Activated CD4-positive, CD25-positive, alpha-beta regulatory T cell treated with anti-CD3 and anti-CD28 coated beads, Interleukin-2, amount 50 U/mL, for 24 hours (primary cell): ENCODE results near the gene DPP10.

Experiments used
- ATAC-seq, 2 donors: fragments of 150-1000 bp; cut with Tn5 transposase; one replicate each; pipeline ENCODE4 v1.10.0; 2021; ENCODE audit warnings: mild to moderate bottlenecking in 1 of 2, moderate library complexity in 1 of 2

DPP10 gene

DNA sequence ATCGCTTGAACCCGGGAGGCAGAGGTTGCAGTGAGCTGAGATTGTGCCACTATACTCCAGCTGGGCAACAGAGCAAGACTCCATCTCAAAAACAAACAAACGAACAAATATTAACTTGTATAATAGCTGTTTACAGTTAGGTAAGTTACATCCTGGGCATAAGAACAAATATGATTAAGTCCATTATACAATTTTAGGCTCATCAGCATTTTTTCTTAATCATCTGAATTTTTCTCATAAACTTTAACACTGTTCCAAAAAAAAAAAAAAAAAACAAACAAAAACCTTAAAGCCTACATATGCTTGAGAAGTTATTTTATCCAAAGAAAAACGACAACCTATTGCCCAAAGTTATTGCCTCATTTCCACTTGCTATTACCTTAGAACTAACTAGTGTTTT, 1042.5 kb downstream of the DPP10 start:
- no peak for ATAC-seq

DNA sequence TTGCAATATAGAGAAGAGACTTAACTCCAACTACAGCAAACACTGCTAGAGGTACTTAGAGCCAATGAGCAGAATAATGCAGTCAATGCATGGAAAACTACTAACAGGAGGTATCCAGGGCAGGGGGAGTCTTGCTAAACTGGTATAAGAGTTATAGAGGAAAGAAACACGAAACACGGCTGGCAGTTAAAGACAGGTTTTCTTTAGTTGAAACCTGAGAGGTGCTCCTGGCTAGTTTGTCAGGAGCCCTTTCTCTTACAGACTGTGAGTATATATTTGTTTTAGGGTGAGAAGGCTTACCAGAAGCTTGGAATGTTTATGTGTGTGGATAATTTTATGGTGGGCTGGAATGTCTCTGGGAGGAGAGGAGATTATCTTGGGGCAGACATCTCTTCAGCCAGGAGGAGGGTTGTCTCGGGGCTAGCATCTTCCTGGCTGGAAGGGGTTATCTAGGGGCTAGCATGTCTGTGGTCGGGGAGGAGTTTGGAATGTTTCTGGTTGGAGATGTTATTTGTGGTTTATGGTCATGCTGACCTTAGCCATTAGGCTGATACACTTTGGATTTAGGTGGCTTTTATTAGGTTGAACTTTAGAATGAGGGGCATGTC, 1048.8 kb downstream of the DPP10 start:
- ATAC-seq: no peak

DNA sequence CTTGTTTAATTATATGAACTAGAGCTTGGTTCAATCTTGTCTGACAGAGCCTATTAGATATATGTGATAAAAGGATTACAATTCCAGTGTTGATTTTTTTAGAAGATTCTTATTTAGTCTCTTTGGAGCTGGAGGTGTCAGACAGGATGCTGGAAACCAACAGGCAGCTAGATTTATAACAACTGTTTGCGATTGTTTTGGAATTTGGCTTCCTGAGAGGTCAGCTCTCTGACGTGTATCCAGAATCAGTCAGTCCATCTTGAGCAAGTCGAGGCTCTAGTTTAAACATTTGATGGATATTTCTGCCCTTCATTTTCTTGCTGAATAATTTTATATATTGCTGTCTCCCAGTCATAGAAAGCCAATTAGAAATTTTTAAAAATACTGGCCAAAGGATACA, 1062.9 kb downstream of the DPP10 start:
- ATAC-seq: no peak

DNA sequence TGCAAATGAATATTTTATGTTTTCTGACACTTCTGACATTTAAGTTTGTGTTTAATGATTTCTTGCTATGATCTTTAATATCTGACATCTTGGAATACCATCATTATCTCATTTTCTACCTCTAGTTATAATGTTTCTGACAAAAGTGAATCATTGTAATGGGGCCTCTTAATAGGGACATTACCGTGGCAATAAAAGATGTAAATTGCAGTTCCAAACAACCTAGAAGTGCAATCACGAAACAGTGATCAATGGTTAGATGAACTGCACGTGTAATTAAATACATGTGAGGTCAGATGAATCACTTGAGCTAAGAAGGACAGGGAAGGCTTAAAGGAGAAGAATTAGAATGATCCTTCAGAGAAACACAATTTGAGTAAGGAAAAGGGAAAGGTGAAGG, 1078.3 kb downstream of the DPP10 start:
- no peak for ATAC-seq

DNA sequence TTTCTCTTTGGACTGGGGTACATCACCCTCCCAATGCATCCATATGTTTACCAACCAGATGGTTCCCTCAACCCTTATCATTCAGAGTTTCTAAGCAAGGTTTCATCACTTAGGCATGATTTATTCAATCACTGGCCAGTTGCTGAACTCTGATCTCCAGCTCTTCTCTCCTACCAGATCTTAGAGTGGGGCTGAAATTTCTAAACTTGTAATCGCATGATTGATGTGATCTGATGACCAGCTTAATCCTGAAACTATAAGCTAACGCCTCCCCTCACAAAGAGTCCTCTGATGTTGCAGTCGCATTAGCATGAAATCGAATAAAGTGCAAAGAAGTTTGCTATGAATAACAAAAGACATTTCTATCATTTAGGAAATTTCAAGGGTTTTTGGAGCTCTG, 1082.0 kb downstream of the DPP10 start:
- ATAC-seq: no peak

DNA sequence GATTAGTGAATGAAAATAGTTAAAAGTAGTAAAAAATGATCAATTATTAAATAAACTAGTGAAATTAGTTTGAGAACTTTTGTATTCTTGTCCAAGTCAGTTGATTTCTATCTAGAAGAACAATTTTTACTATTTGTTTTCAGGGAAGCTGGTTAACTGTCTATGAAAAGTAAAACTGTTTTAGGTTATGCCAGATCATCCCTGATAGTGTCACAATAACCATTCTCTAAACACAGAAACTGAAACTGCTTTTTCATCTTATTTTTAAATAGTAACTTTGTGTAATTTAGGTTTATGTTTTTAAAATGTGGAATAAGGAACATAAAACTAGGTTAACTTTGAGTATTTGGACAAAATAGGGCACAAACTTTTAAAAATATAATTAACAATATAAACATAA, 1087.2 kb downstream of the DPP10 start:
- no peak for ATAC-seq

DNA sequence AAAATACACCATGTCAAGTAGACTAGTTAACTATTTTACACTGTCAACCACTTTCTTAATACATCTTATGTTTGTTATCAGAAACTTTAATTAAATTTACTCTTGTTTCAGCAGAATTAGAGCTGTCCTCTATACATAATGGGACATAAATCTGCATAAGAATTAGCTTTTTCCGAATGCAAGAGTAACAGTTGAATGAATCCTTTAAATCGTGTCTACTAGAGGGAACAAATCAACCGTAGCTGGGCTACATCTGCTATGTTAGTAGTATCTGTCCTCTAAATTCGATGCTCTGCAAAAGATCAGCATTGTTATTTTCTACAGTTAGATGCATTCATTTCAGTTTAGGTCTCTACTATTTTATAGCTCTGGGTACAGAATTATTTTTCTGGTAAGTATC, 1090.6 kb downstream of the DPP10 start:
- no peak for ATAC-seq

- no peak for ATAC-seq
Measured at GRCh38 chr2:115541814-115542213, 1099.4 kb downstream of the DPP10 start.

- ATAC-seq: no peak
Measured at GRCh38 chr2:115542331-115542730, 1099.9 kb downstream of the DPP10 start.

GRCh38 chr2:115543024-115543423, 1100.6 kb downstream of the DPP10 start:
- ATAC-seq: no peak

DNA sequence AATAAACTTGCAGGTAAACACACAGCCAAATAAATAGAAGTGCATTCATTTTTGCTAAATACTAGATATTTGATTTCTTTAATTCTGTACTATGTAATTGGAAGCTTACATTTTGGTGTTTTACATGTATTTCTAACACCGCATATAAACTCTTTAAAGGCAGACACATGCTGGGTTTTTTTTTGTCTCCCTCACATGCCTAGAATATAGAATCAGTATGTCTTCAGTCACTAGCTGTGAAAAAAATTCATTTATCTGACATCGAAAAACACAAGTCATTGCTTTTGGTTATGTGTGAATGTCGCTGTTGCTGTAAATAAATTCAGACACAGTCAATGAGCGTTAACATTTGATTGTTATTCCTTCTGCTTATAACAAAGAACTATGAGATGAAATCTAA, 1101.0 kb downstream of the DPP10 start:
- no peak for ATAC-seq

GRCh38 chr2:115549611-115550130, 1107.2 kb downstream of the DPP10 start:
- no peak for ATAC-seq

DNA sequence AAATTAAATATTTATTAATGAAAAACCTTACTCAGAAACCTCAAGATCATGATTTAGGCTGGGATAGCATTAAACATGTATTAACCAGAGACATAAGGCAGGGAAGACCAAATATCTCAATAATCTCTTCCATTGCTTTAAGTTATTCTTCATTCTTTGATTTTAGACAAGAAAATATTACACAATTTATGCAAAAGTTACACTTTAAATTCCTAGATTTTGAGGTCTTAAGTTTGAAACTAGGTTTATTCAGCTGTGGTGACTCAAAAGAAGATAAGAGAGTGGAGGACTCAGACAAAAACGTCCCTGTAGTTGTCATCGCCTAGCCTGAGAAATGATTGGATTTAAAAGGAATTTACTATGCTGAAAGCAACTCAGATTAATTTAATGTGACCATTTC, 1110.3 kb downstream of the DPP10 start:
- ATAC-seq: no peak

GRCh38 chr2:115554153-115554552, 1111.7 kb downstream of the DPP10 start:
- ATAC-seq: no peak

- ATAC-seq: no peak
Measured at GRCh38 chr2:115558725-115559124, 1116.3 kb downstream of the DPP10 start.

- no peak for ATAC-seq
Measured at GRCh38 chr2:115560666-115561065, 1118.2 kb downstream of the DPP10 start.

DNA sequence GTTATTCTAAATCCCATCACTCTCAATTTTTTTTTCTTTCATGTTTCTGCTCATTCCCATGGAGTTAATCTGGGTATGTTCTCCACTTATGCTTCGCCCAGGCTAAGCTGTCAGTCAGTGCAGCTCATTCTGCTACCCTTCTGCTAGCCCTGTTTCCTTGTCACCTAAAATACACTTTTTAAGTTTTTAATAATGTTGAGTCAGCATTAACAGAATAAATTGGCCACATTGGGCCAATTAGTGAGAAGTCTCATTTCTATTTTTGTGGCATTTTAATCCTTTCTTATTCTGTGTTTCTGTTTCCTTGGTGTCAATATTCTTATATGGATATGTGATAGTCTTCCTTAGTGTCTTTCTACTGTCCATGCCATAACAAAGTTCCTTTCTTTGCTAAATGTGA, 1126.2 kb downstream of the DPP10 start:
- ATAC-seq: no peak

- no peak for ATAC-seq
Measured at GRCh38 chr2:115569547-115569946, 1127.1 kb downstream of the DPP10 start.

DNA sequence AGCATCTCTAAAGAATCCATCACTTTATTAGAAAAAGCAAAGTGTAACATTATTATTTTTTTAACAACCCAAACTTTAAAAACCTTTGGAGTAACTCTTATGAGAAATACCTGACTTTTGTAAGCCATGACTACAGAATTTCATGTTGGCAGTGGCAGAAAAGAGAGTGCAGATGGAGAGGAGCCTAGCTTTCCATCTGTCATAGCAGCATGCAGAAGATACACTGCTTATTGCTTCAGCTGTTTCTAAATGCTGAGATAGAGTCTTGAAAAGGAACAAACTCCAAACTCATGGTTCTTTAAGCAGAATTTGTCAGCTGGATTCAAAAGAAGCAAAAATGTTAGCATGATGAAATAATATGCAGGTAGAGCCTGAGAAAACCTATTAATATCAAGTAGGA, 1130.3 kb downstream of the DPP10 start:
- ATAC-seq: no peak

DNA sequence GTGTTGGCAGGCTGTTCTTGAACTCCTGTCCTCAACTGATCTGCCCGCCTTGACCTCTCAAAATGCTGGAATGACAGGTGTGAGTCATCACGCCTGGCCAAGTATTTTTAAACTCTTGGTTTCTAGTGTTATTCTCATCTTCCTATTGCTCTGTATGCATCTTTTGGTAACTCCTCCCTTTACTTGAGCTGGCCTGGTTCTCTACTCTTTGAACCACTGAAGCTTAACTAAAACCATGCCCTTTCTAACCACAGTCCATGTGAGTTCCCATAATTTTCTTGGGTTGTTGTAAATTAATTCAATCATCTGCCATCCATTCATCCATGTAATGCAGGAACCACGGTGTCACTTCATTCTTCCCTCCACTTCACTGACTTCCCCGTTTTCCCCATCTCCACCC, 1131.3 kb downstream of the DPP10 start:
- ATAC-seq: no peak

DNA sequence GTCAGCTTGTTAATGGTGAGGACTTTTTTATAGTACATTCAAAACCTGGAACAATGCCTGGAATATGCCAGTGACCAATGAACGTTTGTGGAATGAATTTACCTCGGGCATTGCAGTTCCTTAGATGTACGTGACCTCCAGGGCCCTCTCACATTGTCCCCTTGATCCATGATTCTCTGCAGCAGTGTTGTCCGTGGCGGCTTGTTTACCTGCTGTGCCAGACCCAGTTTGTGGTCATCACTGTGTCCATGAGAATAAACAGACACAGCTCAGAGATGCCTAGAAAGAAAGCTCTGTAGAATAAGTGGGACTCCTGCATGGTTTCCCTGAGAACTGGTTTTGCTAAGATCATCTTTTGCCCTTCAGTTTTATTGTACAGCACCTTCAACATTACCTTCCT, 1132.2 kb downstream of the DPP10 start:
- ATAC-seq: no peak

DNA sequence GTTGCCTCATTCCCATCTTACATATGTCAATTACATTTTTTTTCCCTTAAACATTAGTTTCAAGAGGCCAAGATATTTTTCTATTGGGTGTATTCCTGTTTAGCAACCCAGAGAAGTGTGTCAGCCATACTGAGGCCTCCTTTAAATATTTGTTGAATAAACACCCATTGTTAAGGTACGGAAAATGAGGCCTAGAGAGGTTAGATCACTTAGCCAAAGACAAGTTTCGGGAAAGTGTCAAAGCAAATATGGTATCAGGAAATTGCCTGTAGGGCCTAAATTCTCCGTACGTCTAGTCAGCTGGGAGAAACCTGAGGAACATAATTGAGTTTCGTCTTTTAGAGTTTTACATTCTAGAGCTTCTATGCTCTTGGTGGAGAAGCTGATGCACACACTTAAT, 1138.3 kb downstream of the DPP10 start:
- no peak for ATAC-seq

- no peak for ATAC-seq
Measured at GRCh38 chr2:115584507-115584906, 1142.1 kb downstream of the DPP10 start.

GRCh38 chr2:115596659-115597375, 1154.4 kb downstream of the DPP10 start:
- ATAC-seq: no peak

- no peak for ATAC-seq
Measured at GRCh38 chr2:115603285-115603684, 1160.8 kb downstream of the DPP10 start.
